HG02981 (cell line): ENCODE measurements around the gene SNRNP25.

ENCODE experiments used
- ATAC-seq: cut with Tn5 transposase; IDR thresholded peaks from one replicate; pipeline ENCODE4 v1.9.1; 2021; ENCODE audit warnings: mild to moderate bottlenecking, moderate library complexity; ENCODE audit not compliant: unreplicated experiment

The SNRNP25 gene

DNA sequence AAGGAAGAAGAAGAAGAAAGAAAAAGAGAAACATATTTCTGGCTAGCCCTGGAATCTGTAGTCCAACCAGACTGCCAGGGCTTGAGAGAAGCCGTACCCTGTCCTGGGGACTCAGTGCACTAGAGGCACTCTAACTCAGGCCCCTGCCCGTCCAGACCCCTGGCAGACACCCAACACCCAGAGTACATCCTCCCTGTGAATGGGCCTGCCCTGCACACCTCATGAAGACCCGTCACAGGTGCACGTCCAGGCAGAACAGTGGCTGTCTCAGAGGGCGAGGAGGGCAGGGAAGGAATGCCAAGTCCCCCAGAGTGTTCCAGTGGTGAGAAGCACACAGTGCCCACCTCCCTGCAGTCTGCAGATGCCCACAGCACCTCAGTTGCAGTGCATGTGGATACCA lies 47.4 kb downstream of the SNRNP25 start:
- ATAC-seq = no peak

DNA sequence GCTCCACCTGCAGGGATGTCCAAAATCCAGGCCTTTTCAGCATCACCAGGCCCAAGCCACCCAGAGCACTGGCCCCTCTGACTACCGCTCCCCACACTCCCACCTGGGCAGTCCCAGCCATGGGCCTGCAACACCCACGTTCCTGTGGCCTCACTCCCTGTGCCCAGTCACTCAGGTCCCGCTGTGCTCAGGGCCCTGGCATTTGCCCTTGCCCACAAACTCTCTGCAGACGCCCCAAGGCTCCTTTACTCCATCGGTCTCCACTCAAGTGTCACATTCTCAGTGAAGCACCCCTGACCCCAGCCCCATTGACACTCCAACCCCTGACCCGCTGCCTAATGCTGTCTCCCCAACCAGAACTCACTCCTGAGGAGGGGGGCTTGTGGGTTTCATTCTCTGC lies 48.0 kb downstream of the SNRNP25 start:
- no peak for ATAC-seq

DNA sequence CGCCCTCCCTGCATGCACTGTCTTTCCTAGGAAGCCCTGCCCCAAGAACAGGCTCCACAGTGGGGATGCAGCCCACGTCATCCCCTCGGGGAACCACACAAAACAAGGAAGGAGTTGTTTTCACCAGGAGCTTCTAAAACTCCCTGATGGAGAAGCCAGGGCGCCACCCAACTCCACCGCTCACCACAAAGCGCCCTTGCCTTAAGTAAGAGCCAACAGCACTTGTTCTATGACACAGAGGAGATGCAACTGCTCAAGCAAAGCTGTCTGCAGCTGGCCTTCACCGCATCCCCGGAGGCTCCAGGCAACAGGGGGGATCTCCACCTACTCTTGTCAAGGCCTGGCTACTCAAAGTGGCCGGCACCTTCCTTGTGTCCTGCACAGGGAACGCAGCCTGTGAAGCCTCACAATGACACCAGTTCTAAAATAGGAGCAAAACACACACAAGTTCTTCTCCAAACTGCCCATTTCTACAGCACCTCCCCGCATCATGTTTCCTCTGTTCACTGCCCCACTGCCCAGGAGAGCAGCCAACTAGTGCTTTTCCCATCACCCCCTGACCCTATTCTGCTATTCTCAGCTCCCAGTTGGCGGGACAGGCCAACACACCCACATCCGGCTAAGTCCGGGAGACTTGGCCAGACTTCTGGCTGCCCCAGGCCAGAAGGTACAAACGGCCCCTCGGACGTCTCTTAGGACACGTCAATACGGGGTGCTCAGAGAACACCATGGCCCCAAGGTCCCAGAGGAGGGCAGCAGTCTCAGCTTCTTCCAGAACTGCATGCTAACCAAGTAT lies 48.6 kb downstream of the SNRNP25 start:
- ATAC-seq = no peak

DNA sequence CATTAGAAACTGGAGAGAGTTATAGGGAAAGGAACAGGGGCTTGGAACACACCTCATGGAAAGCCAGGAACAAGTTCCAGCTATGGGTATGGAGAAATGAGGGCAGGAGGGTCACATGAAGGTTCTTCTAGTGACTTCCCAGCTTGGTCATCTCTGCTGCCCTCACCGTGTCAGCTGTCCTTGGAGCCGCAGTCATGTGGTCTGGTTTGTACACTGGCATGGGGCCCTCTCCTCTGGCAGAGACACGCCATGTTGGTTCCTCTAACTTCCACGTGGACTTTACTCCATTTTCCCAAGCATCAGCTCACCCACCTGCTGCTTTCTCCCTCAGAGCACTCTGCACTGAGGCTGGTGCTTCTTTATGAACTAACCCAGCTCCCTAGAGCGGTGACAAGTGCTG lies 50.7 kb downstream of the SNRNP25 start:
- no peak for ATAC-seq

DNA sequence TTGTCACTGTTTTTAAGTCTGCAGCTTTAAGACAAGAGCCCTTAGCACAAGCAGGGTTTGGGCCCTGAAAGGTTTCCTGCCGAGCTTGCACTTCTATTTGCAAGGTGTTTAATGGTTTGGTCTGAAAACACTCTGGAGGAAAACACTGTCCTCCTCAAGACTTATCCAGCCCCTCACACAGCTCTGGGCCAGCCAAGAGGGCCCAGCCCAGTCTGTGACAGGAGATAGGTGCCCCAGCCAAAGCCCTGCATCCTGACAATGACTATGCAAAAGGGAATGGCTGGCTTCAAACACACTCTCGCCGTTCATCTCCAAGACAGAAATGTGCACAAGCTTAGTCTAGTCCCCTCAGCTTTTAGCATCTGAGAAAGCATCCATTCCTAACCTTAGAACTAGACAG lies 51.3 kb downstream of the SNRNP25 start:
- ATAC-seq = no peak

DNA sequence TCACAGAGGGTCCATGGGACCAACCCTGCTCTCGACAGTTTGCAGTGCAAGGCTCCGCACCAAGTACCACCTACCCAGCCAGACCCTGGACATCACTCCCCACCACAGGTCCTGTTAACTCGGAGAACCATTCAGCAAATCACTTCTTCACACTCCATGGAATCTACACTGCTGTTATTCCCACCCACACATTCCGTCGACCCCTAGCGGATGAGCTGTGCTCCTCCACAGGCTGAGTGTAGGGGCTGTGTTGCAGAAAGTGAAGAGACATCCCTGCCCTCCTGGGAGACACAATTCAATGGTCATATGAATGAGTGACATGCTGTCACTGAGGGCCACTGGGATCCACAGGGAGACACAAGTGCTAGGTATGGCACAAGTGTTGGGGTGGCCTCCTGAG lies 51.9 kb downstream of the SNRNP25 start:
- no peak for ATAC-seq

DNA sequence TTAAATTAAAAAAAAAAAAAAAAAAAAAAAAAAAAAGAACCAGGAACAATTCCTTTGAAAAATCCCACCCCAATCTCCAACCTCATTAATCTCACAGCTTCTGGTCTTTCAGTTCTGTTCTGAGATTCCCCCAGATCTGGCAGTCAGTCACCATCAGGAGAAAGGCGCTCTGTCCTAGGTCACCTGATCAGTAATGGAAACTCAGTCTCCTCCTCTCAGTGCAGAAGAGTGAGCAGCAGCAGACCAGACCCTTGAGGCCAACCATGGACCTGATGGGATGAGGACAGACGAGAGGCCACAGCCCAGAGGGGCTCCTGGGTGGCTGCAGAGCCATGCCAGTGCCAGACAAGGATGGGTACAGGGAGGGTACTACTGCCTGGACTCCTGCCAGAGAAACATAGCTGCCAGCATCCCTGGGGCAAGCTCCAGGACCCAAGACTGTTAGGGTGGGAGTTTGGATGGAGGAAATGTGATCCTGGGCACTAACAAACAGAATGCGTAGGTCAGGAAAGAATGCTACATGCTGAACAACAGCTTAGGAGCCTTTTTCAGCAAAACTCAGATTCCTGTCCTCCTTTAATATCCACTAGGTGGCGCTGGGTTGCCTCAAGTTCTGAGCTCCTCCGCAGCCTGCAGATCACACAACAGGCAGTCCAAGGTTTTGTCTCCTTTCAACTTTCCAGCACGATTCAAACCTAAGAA lies 53.1 kb downstream of the SNRNP25 start:
- ATAC-seq = no peak
